GM19324 (cell line): ENCODE measurements around the gene CENPH.
"Not testable (repeated sequence)": the region's sequence is repeated elsewhere in the genome, so short reads cannot be mapped to it uniquely, and the experiment has no call there.

Experiments
- ATAC-seq: cut with Tn5 transposase; IDR thresholded peaks from one replicate; pipeline ENCODE4 v1.9.1; 2021; ENCODE audit warnings: mild to moderate bottlenecking, moderate library complexity; ENCODE audit not compliant: unreplicated experiment, low FRiP score

The CENPH gene

DNA sequence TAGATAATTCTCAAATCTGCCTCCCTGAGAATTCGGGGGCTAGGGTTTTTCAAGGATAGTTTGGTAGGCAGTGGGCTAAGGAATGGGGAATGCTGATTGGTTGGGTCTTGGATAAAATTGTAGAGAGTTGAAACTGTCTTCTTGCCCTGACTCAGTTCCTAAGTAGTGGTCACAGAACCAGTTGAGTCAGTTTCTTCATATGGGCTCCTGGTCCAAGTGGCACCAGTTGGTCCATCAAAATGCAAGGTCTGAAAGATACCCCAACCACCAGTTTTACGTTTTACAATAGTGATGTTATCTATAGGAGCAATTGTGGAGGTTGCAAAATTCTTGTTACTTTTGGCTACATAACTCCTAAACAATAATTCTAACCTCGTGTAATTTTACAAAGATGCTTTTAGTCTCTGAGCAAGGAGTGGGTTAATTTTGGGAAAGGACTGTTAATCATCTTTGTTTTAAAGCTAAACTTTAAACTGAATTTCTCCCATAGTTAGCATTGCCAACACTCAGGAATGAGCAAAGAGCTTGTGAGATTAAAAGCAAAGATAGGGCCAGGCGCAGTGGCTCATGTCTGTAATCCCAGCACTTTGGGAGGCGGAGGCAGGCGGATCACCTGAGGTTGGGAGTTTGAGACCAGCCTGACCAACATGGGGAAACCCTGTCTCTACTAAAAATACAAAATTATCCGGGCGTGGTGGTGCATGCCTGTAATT, 53.0 kb downstream of the CENPH start:
- ATAC-seq, result no peak

DNA sequence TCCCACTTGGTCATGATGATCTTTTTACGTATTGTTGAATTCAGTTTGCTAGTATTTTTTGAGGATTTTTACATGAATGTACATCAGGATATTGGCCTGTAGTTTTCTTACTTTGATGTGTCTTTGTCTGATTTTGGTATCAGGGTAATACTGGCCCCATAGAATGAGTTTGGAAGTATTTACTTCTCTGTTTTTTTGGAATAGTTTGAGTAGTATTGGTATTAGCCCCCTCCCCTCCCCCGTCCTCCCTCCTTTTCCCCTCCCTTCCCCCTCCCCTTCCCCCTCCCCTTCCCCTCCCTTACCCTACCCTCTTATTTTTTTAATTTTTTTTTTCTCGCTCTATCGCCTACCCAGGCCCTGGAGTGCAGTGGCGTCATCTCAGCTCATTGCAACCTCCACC, 55.6 kb downstream of the CENPH start:
- no peak for ATAC-seq

DNA sequence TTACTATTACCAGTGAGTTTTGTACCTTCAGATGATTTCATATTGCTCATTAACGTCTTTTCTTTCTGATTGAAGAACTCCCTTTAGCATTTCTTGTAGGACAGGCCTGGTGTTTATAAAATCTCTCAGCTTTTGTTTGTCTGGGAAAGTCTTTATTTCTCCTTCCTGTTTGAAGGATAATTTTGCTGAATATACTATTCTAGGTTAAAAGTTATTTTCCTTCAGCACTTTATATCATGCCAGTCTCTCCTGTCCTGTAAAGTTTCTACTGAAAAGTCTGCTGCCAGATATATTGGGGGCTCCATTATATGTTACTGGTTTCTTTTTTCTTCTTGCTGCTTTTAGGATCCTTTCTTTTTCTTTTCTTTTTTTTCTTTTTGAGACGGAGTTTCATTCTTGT, 58.6 kb downstream of the CENPH start:
- no peak for ATAC-seq

DNA sequence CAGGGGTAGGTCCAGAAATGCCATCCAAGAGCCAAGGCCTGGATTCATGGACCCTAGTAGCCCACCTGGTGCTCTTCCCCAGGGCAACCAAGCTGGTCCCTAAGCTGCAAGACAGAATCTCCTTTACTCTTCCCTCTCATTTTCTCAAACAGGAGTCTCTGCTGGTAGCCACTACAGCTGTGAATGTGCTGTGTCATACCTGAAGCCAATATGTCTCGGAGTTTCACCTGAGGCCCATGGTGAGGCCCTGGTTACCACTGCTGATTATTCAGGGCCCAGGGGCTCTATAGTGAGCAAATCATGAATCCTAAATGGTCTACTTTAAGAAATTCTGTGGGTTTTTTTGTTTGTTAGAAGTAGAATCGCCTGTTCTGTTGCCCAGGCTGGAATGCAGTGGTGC, 61.2 kb downstream of the CENPH start:
- ATAC-seq, result no peak

GRCh38 chr5:69252437-69252836, 63.1 kb downstream of the CENPH start:
- no peak for ATAC-seq

- ATAC-seq, result not testable (repeated sequence)
Observed at GRCh38 chr5:69255940-69256339, 66.6 kb downstream of the CENPH start.

- no peak for ATAC-seq
Observed at GRCh38 chr5:69257577-69257976, 68.2 kb downstream of the CENPH start.
